Smooth muscle cell of the pulmonary artery (primary cell): ENCODE measurements around the gene ZNF408. TPM values are rescaled to one million over a fixed set of nuclear protein-coding genes. Genes with fewer than 3 reads are reported as not detected.

Source experiments
- total RNA-seq: library from RNA; depleted of rRNA; stranded (reverse); fragments of >200 nt; gene quantifications from 2 replicates; pipeline ENCODE4 v1.2.3, GENCODE V29; 2014

Gene ZNF408
- total RNA-seq: 6.5 and 10.1 TPM in 2 replicates

GRCh38 chr11:46700241-46701077 lies at the start of gene ZNF408, which contains the start of gene ARHGAP1:
Gene ZNF408, plus strand, starts transcription at chr11:46701031. Its CDS starts 17 bp downstream, at chr11:46701048.
Gene ARHGAP1, minus strand, starts transcription at chr11:46700619. Its CDS starts 4,512 bp downstream, at chr11:46696107.

GRCh38 chr11:46719048-46719542 lies 18.3 kb downstream of the ZNF408 start, which contains the start of gene F2:
Gene F2, plus strand, starts transcription at chr11:46719213. Its CDS starts 23 bp downstream, at chr11:46719236.

Other genes starting within 250 kb of the ZNF408 start
- 22.6 and 25.2 TPM in 2 replicates for gene AMBRA1, start 107.0 kb upstream of the ZNF408 start, total RNA-seq
- 3.8 and 4.6 TPM in 2 replicates for gene HARBI1, start 83.8 kb upstream of the ZNF408 start, total RNA-seq
- gene ATG13, start 83.5 kb upstream of the ZNF408 start, total RNA-seq: 91.4 and 98.3 TPM in 2 replicates
- 81.7 and 86.8 TPM in 2 replicates for gene ARHGAP1, start 412 bp upstream of the ZNF408 start, total RNA-seq
- not detected in 2 replicates for gene F2, start 18.2 kb downstream of the ZNF408 start, total RNA-seq
- gene CKAP5, start 145.2 kb downstream of the ZNF408 start, total RNA-seq: 87.2 and 96.4 TPM in 2 replicates
- 6.9 and 8.1 TPM in 2 replicates for gene LRP4, start 217.5 kb downstream of the ZNF408 start, total RNA-seq
- gene CSTPP1, start 235.7 kb downstream of the ZNF408 start, total RNA-seq: 21.5 and 23.6 TPM in 2 replicates